Effector memory CD4-positive, alpha-beta T cell (primary cell): Measurements from ENCODE around the gene OR8B8.

ENCODE experiments used
- DNase-seq, 3 donors: peaks; one replicate each; pipeline ENCODE4 v3.0.0-alpha.2; 2020
- H3K27ac ChIP-seq: 2 replicates; pipeline ENCODE4 v1.7.0; 2013; ENCODE audit warnings: mild to moderate bottlenecking, low read length, moderate library complexity; ENCODE audit not compliant: insufficient read depth, poor library complexity, severe bottlenecking
- H3K27me3 ChIP-seq: replicated peaks from 2 replicates; pipeline ENCODE4 v1.7.0; 2013; ENCODE audit warnings: mild to moderate bottlenecking, low read length; ENCODE audit not compliant: insufficient read depth, control insufficient read depth, poor library complexity, severe bottlenecking
- H3K36me3 ChIP-seq: 2 replicates; pipeline ENCODE4 v1.7.0; 2013; ENCODE audit warnings: mild to moderate bottlenecking, low read length, moderate library complexity; ENCODE audit not compliant: control insufficient read depth, insufficient read depth
- H3K4me1 ChIP-seq: 2 replicates; pipeline ENCODE4 v1.7.0; 2013; ENCODE audit warnings: low read length, mild to moderate bottlenecking; ENCODE audit not compliant: control insufficient read depth, insufficient read depth, poor library complexity, severe bottlenecking
- H3K4me3 ChIP-seq: 2 replicates; pipeline ENCODE4 v1.7.0; 2013; ENCODE audit warnings: low read length, low read depth, mild to moderate bottlenecking; ENCODE audit not compliant: insufficient read depth, poor library complexity, severe bottlenecking
- H3K9me3 ChIP-seq: 2 replicates; pipeline ENCODE4 v1.7.0; 2013; ENCODE audit warnings: mild to moderate bottlenecking, low read length, moderate library complexity; ENCODE audit not compliant: control insufficient read depth

OR8B8 gene

DNA sequence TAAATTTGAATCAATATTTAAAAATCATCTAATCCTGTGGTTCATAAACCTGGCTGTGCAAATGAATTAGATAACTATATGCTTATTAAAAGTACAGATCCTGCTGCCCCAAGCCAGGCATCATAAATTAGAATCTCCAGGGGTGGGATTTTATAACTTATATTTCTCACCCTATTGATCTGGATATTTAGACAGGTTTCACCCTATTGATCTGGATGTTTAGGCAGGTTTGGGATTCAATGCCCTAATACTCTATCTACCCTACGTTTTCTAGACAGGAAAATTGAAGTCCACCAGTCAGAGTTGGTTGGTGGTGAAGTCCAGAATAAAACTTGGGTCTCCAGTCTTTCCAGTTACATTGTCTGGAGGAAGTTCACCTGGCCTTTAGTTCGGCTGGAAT is 2.6 kb downstream of the OR8B8 start:
- Histone ChIP-seq H3K9me3 (no peaks in the 10 kb centered on the region), H3K27ac (no peak overlapping the region), H3K4me1 (no peaks in the 10 kb centered on the region), H3K4me3 (no peak overlapping the region), H3K27me3 (no peaks in the 10 kb centered on the region), H3K36me3 (no peaks in the 10 kb centered on the region)
- DNase-seq: no peak

DNA sequence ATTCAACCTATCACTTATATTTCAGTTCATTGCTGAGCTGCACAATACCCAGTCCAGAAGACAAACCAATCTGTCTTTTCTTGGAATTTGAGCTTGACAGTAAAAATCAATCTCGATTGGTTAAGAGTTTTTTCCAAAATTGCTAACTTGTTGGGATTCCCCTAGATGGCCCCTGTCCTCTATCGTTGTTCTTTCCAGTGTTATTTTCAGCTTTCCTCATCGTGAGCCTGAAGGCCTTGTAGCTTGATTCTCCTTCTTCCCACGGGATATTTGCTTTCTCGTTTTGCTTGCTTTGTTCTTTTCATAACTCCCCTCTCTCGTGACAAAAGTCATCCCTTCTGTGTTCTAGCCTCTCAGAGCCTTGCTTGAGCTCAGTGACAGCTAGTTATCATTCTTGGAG is 3.1 kb downstream of the OR8B8 start:
- H3K9me3 ChIP-seq: no peaks in the 10 kb centered on the region
- no peaks in the 10 kb centered on the region for H3K27me3 ChIP-seq
- no peak overlapping the region for H3K27ac ChIP-seq
- DNase-seq: no peak
- no peaks in the 10 kb centered on the region for H3K4me1 ChIP-seq
- no peak overlapping the region for H3K4me3 ChIP-seq
- no peaks in the 10 kb centered on the region for H3K36me3 ChIP-seq

DNA sequence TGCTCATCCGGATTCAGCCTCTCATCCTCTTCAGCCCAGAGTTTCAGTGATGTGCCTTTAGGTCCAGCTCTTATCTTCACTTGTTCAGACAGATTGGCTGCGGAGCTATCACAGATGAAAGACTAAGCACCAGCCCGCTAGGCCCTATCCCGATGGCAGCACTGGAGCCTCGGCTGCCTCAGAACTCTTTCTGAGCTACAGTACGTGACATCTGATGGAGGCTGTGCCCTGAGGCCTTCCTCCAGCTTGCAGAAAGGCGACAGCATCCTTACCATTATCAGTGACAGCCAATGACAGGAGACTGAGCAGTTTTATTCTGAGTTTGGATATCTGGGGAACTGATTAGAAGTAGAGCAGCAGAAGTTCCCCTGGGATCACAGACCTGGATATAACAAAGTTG is 4.0 kb downstream of the OR8B8 start:
- DNase-seq: no peak
- H3K27ac ChIP-seq: no peak overlapping the region
- H3K4me1 ChIP-seq: no peaks in the 10 kb centered on the region
- no peaks in the 10 kb centered on the region for H3K36me3 ChIP-seq
- H3K4me3 ChIP-seq: no peak overlapping the region
- H3K9me3 ChIP-seq: no peaks in the 10 kb centered on the region
- no peaks in the 10 kb centered on the region for H3K27me3 ChIP-seq

DNA sequence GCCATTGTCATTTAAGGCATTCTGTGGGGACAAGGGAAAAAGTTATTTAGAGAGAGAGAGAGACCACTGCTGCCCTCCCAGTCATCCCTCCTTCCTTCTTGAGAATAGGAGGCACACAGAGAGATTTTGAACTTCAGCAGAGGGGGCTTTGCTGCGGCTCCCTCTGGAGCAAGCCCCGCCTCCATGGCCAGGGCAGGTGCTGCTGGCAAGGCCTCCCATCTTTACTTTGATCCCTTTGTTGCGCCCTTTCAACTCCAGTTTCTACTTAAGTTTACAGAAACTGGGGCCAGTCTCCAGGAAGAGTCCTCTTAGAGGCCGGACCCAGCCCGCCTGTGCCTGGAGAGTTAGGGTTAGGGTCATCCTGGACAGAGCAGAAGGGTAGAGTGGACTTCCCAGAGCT is 4.4 kb downstream of the OR8B8 start:
- H3K4me3 ChIP-seq: no peak overlapping the region
- no peaks in the 10 kb centered on the region for H3K36me3 ChIP-seq
- H3K9me3 ChIP-seq: no peaks in the 10 kb centered on the region
- DNase-seq: no peak
- H3K4me1 ChIP-seq: no peaks in the 10 kb centered on the region
- H3K27me3 ChIP-seq: no peaks in the 10 kb centered on the region
- no peak overlapping the region for H3K27ac ChIP-seq

DNA sequence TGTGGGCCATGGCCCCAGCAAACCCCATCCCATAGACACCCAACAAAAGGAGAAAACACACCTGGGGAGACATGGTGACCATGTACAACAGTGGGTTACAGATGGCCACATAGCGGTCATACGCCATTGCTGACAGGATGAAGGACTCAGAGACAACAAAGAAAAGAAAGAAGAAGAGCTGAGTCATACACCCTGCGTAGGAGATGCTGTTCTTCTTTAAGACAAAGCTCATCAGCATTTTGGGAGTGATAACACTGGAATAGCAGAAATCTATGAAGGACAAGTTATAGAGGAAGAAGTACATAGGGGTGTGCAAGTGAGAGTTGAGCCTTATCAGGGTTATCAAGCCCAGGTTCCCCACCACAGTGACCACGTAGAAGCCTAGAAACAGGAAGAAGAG is 4.9 kb downstream of the OR8B8 start:
- Histone ChIP-seq H3K4me1 (no peaks in the 10 kb centered on the region), H3K27ac (no peak overlapping the region), H3K9me3 (no peaks in the 10 kb centered on the region), H3K4me3 (no peak overlapping the region), H3K36me3 (no peaks in the 10 kb centered on the region), H3K27me3 (no peaks in the 10 kb centered on the region)
- no peak for DNase-seq

DNA sequence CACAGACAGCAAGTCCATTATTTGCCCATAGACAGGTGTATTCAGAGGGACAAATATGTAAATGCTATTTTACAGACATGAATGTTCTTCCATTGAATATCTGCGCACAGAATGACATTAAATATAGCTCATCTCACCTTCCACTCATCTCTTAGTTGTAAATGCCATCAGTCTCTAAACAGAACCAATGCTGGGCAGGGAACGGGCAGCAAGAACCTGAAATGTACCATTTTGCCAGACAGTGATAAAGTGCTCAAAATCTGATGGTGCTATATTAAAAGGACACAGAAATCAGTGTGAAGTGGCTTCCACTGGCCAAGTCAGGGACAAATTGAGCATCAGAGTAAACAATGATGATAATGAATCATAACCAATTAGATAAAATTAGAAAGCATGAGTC is 10.8 kb downstream of the OR8B8 start:
- no peaks in the 10 kb centered on the region for H3K4me1 ChIP-seq
- H3K27ac ChIP-seq: no peak overlapping the region
- DNase-seq: no peak
- H3K27me3 ChIP-seq: no peaks in the 10 kb centered on the region
- no peaks in the 10 kb centered on the region for H3K9me3 ChIP-seq
- no peak overlapping the region for H3K4me3 ChIP-seq
- no peaks in the 10 kb centered on the region for H3K36me3 ChIP-seq

DNA sequence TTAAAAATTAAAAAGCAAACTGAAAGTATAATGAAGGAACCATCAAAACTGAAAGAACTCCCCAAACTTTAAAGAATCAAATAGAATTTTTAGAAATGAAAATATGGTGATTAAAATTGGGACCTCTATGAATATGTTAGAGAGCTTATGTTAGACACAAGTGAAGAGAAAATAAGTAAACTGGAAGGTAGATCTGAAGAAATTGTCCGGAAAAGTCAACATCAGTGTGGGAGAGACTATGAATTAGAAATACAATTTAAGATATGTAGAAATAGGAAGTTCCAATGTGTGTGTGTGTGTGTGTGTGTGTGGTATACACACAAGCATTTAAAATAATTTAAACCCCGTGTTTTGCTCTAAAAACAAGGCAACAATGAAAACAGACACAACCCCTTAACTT is 15.9 kb downstream of the OR8B8 start:
- H3K27me3 ChIP-seq: no peaks in the 10 kb centered on the region
- H3K9me3 ChIP-seq: no peaks in the 10 kb centered on the region

DNA sequence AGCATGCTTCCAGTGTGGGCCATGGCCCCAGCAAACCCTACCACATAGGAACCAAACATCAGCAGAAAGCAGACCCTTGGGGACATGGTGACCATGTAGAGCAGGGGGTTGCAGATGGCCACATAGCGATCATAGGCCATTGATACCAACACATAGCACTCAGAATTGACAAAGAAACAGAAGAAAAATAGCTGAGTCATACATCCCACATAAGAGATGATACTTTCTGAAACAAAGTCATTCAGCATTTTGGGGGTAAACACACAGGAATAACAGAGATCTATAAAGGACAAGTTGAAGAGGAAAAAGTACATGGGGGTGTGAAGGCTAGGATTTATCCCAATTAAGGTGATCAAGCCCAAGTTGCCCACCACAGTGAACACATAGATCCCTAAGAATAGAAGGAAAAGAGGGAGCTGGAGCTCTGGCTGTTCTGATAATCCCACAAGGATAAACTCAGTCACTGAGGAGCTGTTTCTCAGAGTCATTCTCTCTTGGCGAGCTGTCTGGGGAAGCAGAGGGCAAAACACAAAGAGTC is 21.0 kb downstream of the OR8B8 start, which contains the start of gene OR8B4:
TSS of gene OR8B4 (minus strand) at position 488 of the 538 bp plus-strand sequence. CDS start at position 488, 0 bp downstream.
- Histone ChIP-seq H3K4me1 (no peaks in the 10 kb centered on the region), H3K27ac (no peak within 1 kb of the TSS), H3K36me3 (no peaks in the 10 kb centered on the region), H3K4me3 (no peak within 1 kb of the TSS), H3K9me3 (no peaks in the 10 kb centered on the region), H3K27me3 (no peaks in the 10 kb centered on the region)
- no peak for DNase-seq

More for the DNA sequence above, 15.9 kb downstream of the OR8B8 start:
- Histone ChIP-seq H3K27ac (no peak overlapping the region), H3K4me3 (no peak overlapping the region), H3K4me1 (no peaks in the 10 kb centered on the region), H3K36me3 (no peaks in the 10 kb centered on the region)
- no peak for DNase-seq

DNA sequence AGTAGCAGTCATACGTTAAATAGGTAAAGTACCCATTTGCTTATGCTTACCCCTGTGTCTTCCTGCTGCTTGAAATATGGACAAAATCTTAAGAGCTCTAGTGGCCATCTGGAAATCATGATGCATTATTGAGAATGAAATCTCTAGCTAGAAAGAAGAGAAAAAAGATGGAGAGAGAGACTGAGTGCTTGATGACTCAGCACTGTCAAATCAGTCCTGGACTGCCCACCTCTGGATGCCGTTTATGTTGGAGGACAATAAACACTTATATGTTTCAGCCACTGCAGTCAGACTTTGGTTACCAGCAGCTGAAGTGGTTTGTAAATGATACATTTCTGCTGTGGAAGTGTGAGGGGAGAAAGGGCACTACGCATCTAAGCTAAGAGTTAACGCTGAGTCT is 24.5 kb downstream of the OR8B8 start:
- no peaks in the 10 kb centered on the region for H3K27me3 ChIP-seq
- H3K36me3 ChIP-seq: no peaks in the 10 kb centered on the region
- H3K4me3 ChIP-seq: no peak overlapping the region
- no peak overlapping the region for H3K27ac ChIP-seq
- H3K4me1 ChIP-seq: no peaks in the 10 kb centered on the region
- no peak for DNase-seq
- H3K9me3 ChIP-seq: no peaks in the 10 kb centered on the region

DNA sequence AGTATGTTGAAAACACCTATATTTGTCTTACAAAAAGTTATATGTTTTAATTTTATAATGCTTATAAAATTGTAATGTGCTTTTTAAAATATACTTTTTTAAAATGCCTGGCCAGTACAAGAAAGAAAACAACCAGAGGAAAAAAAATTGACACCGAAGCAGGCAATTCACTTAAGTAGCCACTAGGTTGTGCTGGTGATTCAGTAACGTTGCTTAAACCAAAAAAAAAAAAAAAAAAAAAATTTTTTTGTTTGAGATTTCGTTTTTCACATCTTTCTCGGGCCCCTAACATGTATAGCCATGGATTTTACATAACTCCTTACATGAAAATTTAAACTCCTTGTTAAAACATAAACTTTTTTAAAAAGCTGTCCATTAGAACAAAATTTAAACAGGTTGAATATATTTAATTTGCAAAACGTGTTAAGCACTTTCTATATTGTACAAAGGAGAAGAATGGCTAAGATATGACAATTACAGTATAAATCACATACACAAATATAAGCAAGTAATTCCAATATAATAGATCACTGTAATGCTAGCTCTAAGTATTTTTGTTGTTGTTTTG is 30.1 kb downstream of the OR8B8 start:
- Histone ChIP-seq H3K27ac (no peak overlapping the region), H3K4me3 (no peak overlapping the region), H3K9me3 (no peaks in the 10 kb centered on the region), H3K4me1 (no peaks in the 10 kb centered on the region), H3K36me3 (no peaks in the 10 kb centered on the region), H3K27me3 (no peaks in the 10 kb centered on the region)
- DNase-seq: no peak
